AG04450 (cell line): Measurements from ENCODE around the gene STRA6. TPM values are rescaled to one million over a fixed set of nuclear protein-coding genes. Genes with fewer than 3 reads are reported as not detected.

Source experiments
- CTCF ChIA-PET: fragments of 300-600, 350-600 bp; formaldehyde crosslinking; extraction: SDS; loops from one replicate; lab custom pipeline; 2022; ENCODE audit warnings: antibody characterized with exemption, inconsistent platforms; lab: Charles Lee
- POLR2A ChIA-PET: fragments of 350-600 bp; formaldehyde crosslinking; extraction: SDS; loops from one replicate; lab custom pipeline; 2021; ENCODE audit warnings: antibody characterized with exemption, inconsistent platforms; lab: Yijun Ruan, JAX
- DNase-seq: peaks from one replicate; pipeline ENCODE4 v3.0.0-alpha.2; 2011; ENCODE audit warnings: low read depth, low spot score
- H3K27ac ChIP-seq: one replicate; pipeline ENCODE4 v1.5.1; 2012; ENCODE audit warnings: low read depth, low read length, control low read depth
- H3K27me3 ChIP-seq: one replicate; pipeline ENCODE4 v1.6.0; 2012; ENCODE audit warnings: low read length; ENCODE audit not compliant: control insufficient read depth, insufficient read depth
- H3K4me3 ChIP-seq: 2 replicates; pipeline ENCODE4 v1.5.1; 2011; ENCODE audit warnings: mild to moderate bottlenecking, low read depth, low read length, control low read depth
- H3K9me3 ChIP-seq: 2 replicates; pipeline ENCODE4 v1.5.1; 2012; ENCODE audit warnings: low read length; ENCODE audit not compliant: control insufficient read depth, insufficient read depth
- CTCF ChIP-seq: IDR thresholded peaks from 2 replicates; pipeline ENCODE4 v1.5.1; 2011; ENCODE audit warnings: low read depth, low read length, control low read depth, inconsistent platforms
- polyA plus RNA-seq: library from polyadenylated mRNA; depleted of rRNA; stranded (reverse); fragments of >200 nt; gene quantifications from 2 replicates; pipeline ENCODE4 v1.2.3, GENCODE V29; 2011

STRA6 gene
- polyA plus RNA-seq, 1 experiment, result 0.12 TPM

GRCh38 chr15:74201710-74202420 is 722 bp downstream of the STRA6 start:
- CTCF ChIA-PET, result no interaction called here
- POLR2A ChIA-PET, result no interaction called here
- no peaks in the 10 kb centered on the region; the same call in 1 of the 2 replicates for H3K9me3 ChIP-seq
- no peak overlapping the region for H3K27ac ChIP-seq
- DNase-seq, result no peak
- H3K4me3 ChIP-seq, result no peak overlapping the region
- no peak for TF ChIP-seq CTCF
- H3K27me3 ChIP-seq, result peaks cover 4% of the 10 kb centered on the region

- no peak for DNase-seq
- Histone ChIP-seq H3K27me3 (peaks cover 4% of the 10 kb centered on the region), H3K9me3 (no peaks in the 10 kb centered on the region; the same call in 1 of the 2 replicates), H3K27ac (peak overlapping the region; percentile 3), H3K4me3 (no peak overlapping the region)
- TF ChIP-seq CTCF, result no peak
- ChIA-PET CTCF (no interaction called here), POLR2A (no interaction called here)
Observed at GRCh38 chr15:74200871-74201419, 1.6 kb downstream of the STRA6 start.

- DNase-seq, result no peak
- POLR2A ChIA-PET, result no interaction called here
- CTCF ChIA-PET, result no interaction called here
- Histone ChIP-seq H3K9me3 (no peaks in the 10 kb centered on the region; the same call in 1 of the 2 replicates), H3K27me3 (no peaks in the 10 kb centered on the region), H3K27ac (no peak overlapping the region), H3K4me3 (no peak overlapping the region)
- TF ChIP-seq CTCF, result no peak
Observed at GRCh38 chr15:74200412-74200815, 2.2 kb downstream of the STRA6 start.

- POLR2A ChIA-PET, result no interaction called here
- no peak for DNase-seq
- TF ChIP-seq CTCF, result no peak
- no peak overlapping the region for H3K27ac ChIP-seq
- no peak overlapping the region for H3K4me3 ChIP-seq
- H3K27me3 ChIP-seq, result no peaks in the 10 kb centered on the region
- no peaks in the 10 kb centered on the region; the same call in 1 of the 2 replicates for H3K9me3 ChIP-seq
- CTCF ChIA-PET, result no interaction called here
Observed at GRCh38 chr15:74199297-74199652, 3.3 kb downstream of the STRA6 start.
